ENCODE measurements around the gene EPHB2. TPM values are rescaled to one million over a fixed set of nuclear protein-coding genes. Genes with fewer than 3 reads are reported as not detected.

The EPHB2 gene
- total and polyA plus RNA-seq, 3 donors from 2014 or later = 7.7 to 9.4 (median 8.2) TPM

GRCh38 chr1:22868331-22868730 is 157.7 kb downstream of the EPHB2 start:
- H3K4me3 ChIP-seq = no peak overlapping the region
- no peaks in the 10 kb centered on the region for H3K36me3 ChIP-seq (ENCODE audit: low read depth, missing control alignments)
- H3K27ac ChIP-seq = no peak overlapping the region
- no peak for DNase-seq
- H3K4me1 ChIP-seq = peaks cover 4% of the 10 kb centered on the region
- intact Hi-C loops (cut with DNase I; ENCODE audit: low total_unique reads) = loop anchor here (10.0 kb wide), 1 partner anchor 144 kb away; no protein-coding TSS in a partner anchor
- TF ChIP-seq, protein P1, sequence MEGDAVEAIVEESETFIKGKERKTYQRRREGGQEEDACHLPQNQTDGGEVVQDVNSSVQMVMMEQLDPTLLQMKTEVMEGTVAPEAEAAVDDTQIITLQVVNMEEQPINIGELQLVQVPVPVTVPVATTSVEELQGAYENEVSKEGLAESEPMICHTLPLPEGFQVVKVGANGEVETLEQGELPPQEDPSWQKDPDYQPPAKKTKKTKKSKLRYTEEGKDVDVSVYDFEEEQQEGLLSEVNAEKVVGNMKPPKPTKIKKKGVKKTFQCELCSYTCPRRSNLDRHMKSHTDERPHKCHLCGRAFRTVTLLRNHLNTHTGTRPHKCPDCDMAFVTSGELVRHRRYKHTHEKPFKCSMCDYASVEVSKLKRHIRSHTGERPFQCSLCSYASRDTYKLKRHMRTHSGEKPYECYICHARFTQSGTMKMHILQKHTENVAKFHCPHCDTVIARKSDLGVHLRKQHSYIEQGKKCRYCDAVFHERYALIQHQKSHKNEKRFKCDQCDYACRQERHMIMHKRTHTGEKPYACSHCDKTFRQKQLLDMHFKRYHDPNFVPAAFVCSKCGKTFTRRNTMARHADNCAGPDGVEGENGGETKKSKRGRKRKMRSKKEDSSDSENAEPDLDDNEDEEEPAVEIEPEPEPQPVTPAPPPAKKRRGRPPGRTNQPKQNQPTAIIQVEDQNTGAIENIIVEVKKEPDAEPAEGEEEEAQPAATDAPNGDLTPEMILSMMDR (IDR thresholded peaks at IDR 0.05) = no peak
- TF ChIP-seq POLR2A (IDR thresholded peaks at IDR 0.05) = no peak
- H3K9me3 ChIP-seq = no peaks in the 10 kb centered on the region
- no peaks in the 10 kb centered on the region for H3K27me3 ChIP-seq
- WGBS, 2 donors = 88 to 96% methylated on average over 3 of the region's 3 CpGs

GRCh38 chr1:22869325-22869724 is 158.7 kb downstream of the EPHB2 start:
- Histone ChIP-seq H3K27me3 (no peaks in the 10 kb centered on the region), H3K4me3 (no peak overlapping the region), H3K9me3 (no peaks in the 10 kb centered on the region), H3K4me1 (peaks cover 4% of the 10 kb centered on the region), H3K36me3 (ENCODE audit: low read depth, missing control alignments) (no peaks in the 10 kb centered on the region), H3K27ac (no peak overlapping the region)
- WGBS, 2 donors = 81 to 100% methylated on average over 1 of the region's 1 CpG
- intact Hi-C loops (cut with DNase I; ENCODE audit: low total_unique reads) = loop anchor here (10.0 kb wide), 1 partner anchor 145 kb away; no protein-coding TSS in a partner anchor
- no peak for TF ChIP-seq POLR2A (IDR thresholded peaks at IDR 0.05)
- TF ChIP-seq, protein P1 (IDR thresholded peaks at IDR 0.05) = no peak
- DNase-seq = no peak

DNA sequence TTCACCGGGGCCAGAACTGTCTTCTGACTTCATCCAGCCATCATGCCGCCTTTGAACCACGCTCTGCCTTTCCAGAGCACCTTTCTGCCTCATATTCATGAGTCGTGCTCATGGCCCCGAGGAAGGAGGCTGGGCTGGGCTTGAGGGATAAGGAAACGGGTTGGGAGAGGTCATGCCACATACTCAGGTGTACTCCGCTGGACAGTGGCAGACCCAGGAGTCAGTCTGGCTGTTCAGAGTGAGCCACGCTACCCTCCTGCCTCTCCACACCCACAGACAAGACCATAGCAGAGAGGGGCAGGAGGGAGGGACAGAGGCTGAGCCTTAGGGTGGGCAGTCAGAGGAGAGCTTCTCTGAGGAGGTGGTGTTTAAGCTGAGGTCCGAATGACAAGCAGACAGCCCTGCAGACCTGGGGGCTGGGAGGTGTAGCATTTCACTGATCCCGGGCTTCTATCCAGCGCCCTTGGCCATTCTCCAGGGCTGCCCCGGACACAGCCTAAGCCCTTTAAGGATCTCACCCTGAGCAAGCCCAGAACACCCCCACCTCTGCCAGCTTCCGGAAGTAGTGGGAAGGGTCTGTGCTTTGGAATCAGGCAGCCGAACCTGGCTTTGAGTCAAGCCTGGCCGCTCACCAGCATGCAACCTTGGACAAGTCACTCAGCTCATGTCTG is 159.7 kb downstream of the EPHB2 start:
- 56 to 75% methylated on average over 11 to 15 of the region's 15 CpGs for WGBS, 2 donors
- TF ChIP-seq, protein P1 (IDR thresholded peaks at IDR 0.05) = no peak
- TF ChIP-seq POLR2A (IDR thresholded peaks at IDR 0.05) = no peak
- no peak overlapping the region for H3K27ac ChIP-seq
- no peaks in the 10 kb centered on the region for H3K36me3 ChIP-seq (ENCODE audit: low read depth, missing control alignments)
- no peaks in the 10 kb centered on the region for H3K9me3 ChIP-seq
- no peaks in the 10 kb centered on the region for H3K27me3 ChIP-seq
- H3K4me3 ChIP-seq = no peak overlapping the region
- intact Hi-C loops (cut with DNase I; ENCODE audit: low total_unique reads) = no loop called here
- peak; percentile 20 for DNase-seq
- H3K4me1 ChIP-seq = peaks cover 4% of the 10 kb centered on the region

- Histone ChIP-seq H3K4me1 (peaks cover 9% of the 10 kb centered on the region), H3K36me3 (ENCODE audit: low read depth, missing control alignments) (no peaks in the 10 kb centered on the region), H3K27me3 (no peaks in the 10 kb centered on the region), H3K4me3 (no peak overlapping the region), H3K27ac (no peak overlapping the region), H3K9me3 (no peaks in the 10 kb centered on the region)
- TF ChIP-seq POLR2A (IDR thresholded peaks at IDR 0.05) = no peak
- TF ChIP-seq, protein P1 (IDR thresholded peaks at IDR 0.05) = no peak
- intact Hi-C loops (cut with DNase I; ENCODE audit: low total_unique reads) = no loop called here
- 88 to 95% methylated on average over 10 to 11 of the region's 11 CpGs for WGBS, 2 donors
- DNase-seq = no peak
These were observed 162.5 kb downstream of the EPHB2 start for GRCh38 chr1:22872981-22873664.

Measured in testis (tissue), 3 donors.